HG03280 (cell line): ENCODE results near the gene DGKH.
"Not testable (repeated sequence)": the region's sequence is repeated elsewhere in the genome, so short reads cannot be mapped to it uniquely, and the experiment has no call there.

Source experiments
- ATAC-seq: cut with Tn5 transposase; IDR thresholded peaks from one replicate; pipeline ENCODE4 v1.9.1; 2021; ENCODE audit warnings: mild to moderate bottlenecking, moderate library complexity; ENCODE audit not compliant: unreplicated experiment

DGKH gene

DNA sequence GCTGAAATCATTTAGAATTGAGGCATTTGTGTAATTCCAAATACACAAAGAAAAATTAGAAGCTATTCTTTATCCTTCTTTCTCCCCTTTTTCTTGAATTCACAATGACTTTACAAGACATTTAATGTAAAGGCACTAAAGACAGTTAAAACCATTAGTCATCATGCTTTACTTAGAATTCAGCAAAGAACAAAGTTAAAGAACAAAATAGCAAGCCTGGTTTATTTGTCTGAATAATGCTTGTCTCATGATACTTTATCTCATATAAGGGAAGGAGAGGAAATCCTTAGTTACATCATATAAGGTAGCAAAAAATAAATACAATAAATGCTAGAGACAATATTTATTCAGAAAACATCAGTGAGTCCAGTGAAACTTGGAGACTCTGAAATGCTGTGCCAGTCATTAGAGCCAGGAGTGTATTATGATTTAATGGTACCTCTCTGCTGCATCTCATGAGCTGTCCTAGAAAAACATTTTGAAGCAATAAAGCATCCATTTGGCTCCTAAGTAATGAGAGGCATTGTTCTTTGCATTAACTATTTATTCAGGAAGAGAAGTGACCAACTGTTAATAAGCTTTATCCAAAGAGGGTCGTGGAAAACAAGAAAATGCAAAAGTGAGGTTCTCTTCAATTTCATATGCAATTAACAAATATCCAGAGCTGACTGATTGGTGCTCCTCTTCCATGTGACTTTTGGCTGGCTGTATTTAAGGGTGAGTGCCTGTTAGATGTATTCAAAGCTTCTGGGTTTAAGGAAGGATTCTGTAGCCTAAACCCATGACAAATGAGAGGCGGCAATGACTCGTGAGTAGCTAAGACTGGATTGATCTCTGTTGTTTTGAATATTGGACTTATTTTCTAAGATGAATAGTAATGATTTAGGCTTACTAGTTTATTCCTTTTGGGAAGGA lies 105.0 kb downstream of the DGKH start:
- no peak for ATAC-seq

GRCh38 chr13:42155251-42155650 lies 106.8 kb downstream of the DGKH start:
- ATAC-seq: no peak

DNA sequence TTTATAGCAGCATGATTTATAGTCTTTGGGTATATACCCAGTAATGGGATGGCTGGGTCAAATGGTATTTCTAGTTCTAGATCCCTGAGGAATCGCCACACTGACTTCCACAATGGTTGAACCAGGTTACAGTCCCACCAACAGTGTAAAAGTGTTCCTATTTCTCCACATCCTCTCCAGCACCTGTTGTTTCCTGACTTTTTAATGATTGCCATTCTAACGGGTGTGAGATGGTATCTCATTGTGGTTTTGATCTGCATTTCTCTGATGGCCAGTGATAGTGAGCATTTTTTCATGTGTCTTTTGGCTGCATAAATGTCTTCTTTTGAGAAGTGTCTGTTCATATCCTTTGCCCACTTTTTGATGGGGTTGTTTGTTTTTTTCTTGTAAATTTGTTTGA lies 114.9 kb downstream of the DGKH start:
- not testable (repeated sequence) for ATAC-seq

GRCh38 chr13:42163910-42164309 lies 115.5 kb downstream of the DGKH start:
- ATAC-seq: not testable (repeated sequence)

DNA sequence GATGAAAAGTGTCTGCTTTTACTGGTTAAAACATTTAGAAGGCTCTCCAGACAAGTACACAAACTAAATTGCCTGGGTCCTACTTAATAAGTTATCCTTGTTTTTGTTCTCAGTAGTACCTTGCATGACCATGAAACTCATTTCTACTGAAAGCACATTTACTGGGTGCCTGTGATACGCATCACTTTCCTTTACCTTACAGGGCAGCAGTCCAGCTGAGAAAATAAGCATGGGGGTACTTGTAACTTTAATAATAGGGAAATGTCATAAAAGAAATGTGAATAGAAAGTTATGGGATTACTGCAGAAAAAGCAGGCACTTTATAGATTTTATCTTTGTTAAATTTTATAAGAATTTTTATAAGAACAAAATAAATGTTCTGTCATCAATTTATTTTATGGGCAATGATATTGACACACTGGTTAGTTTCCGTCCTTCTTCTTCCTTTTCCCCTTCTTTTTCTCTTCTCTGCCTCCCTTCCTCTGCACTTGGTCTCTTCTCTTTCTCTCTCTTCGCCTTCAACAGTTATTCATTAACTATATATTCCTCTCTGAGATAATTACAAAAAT lies 116.2 kb downstream of the DGKH start:
- ATAC-seq: no peak

- ATAC-seq: no peak
Measured at GRCh38 chr13:42168496-42168895, 120.0 kb downstream of the DGKH start.

GRCh38 chr13:42170029-42170428 lies 121.6 kb downstream of the DGKH start:
- ATAC-seq: no peak

- no peak for ATAC-seq
Measured at GRCh38 chr13:42173789-42174343, 125.4 kb downstream of the DGKH start.

DNA sequence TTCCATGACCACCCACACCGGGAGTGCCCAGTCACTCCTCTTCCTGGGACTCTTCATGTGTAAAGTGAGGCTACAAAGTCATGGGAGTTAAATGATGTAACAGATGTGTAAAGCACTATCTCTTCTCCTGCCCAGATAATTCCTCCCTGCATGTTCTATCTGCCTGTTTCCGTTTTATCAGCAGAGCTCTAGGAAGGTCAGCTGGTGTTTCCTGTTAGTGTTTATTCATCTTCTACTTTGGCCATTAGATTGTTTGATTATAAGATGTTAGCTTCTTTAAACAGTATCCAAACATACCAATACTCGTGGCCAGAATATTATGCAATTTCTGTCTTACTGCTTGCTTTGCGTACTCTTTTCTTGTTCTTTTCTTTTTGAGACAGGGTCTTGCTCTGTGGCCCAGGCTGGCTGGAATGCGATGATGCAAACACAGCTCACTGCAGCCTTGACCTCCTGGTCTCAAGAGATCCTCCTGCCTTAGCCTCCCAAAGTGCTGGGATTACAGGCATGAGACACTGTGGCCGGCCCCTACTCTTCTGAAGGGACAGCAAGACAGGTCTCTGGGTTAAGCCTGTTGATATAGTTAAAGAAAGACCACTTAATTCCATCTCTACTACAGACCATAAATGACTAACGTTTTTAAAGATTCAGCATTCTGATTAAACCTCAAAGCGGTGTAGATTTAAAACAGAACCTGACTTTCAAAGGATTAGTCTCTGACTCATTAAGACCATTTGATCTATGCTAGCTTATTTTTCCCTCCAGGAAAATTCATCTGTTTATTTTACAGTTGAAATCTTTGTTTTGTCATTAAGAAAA lies 126.1 kb downstream of the DGKH start:
- ATAC-seq: no peak

GRCh38 chr13:42176294-42176693 lies 127.8 kb downstream of the DGKH start:
- no peak for ATAC-seq

- no peak for ATAC-seq
Measured at GRCh38 chr13:42177189-42177588, 128.7 kb downstream of the DGKH start.

GRCh38 chr13:42181381-42181953 lies 133.0 kb downstream of the DGKH start:
- ATAC-seq: no peak

DNA sequence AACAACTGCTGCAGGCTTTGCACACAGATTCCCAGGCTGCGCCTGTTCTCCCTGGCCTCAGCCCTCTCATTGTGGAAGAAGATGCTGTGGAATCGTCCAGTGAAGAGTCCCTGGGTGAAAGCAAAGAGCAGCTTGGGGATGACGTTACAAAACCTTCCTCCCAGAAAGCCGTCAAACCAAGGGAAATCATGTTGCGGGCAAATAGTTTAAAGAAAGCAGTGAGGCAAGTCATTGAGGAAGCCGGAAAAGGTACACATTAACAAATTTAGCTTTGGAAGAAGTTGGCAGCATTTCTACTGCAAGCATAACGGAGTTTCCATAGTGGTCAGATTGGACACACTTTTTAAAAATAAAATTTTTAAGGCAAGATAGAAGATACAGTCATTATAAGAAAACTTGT lies 140.6 kb downstream of the DGKH start:
- ATAC-seq: no peak

DNA sequence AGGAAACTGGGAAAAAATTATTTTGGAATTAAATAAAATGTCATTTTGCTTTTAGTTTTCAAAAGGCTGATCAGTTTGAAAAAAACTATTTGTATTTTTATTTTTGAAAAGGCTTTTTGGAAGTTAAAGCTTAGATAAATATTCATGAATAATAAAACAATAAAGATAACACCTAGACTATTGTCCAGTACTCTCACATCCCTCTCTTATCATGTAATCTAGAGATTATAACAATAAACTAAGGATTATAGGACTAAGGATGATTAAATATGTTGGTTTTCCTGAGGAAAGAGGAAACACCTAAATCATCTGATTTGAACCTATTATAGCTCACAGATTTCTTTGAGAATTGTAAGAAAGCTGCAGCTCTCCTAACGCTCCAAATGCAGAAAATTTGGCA lies 142.1 kb downstream of the DGKH start:
- ATAC-seq: no peak

GRCh38 chr13:42211704-42212464 lies 163.4 kb downstream of the DGKH start:
- no peak for ATAC-seq

GRCh38 chr13:42214446-42214845 lies 166.0 kb downstream of the DGKH start:
- ATAC-seq: no peak

DNA sequence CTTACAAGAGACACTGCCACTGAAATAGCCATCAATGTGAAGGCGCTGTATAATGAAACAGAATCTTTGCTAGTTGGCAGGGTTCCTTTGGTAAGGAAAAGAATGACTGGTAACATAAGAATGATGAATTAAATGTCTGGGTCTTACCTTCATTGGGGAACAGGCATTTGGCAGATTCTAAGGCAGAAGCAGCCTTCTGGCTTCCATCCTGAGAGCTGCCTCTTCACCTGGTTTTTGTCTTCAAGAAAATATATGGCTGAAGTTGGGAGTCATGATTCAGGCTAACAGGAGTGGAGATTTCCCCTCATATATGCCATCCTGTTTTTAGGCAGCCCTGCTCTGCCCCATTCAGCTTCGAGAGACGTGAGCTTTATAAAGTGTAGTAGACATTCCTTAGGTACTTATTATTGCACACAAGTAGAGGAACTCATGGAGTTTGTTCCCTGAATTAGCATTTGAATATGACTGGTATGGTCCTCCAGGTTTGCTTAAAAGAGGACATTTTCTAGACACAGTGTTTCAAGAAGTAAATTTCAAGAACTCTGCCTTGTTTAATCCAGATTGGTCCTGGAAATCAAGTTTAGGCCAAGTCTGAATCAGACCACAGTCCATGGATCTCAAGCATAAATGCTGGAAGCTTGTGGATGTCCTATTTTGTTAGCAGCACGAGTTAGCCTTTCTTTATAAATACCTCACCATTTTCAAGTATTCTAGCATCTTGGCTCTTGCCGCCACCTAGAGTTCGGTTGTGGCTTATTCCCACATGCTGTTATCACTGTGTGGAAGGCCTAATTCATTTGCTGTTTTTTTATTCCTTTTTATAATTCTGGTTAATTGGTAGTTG lies 167.4 kb downstream of the DGKH start:
- ATAC-seq: no peak

GRCh38 chr13:42216422-42216735 lies 167.9 kb downstream of the DGKH start:
- no peak for ATAC-seq

DNA sequence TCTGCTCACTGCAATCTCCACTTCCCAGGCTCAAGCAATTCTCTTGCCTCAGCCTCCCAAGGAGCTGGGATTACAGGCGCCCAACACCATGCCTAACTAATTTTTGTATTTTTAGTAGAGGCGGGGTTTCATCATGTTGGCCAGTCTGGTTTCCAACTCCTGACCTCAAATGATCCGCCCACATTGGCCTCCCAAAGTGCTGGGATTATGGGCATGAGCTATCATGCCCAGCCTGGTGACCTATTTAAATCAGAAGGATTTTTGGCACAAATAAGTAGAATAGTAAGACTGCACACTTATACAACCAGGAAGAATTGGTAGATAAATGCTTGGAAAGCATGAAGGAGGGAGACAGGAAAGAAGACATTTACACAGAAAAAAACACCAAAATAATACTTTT lies 170.1 kb downstream of the DGKH start:
- ATAC-seq: no peak
